PC-9 (cell line): ENCODE measurements around the gene RELA. TPM values are rescaled to one million over a fixed set of nuclear protein-coding genes. Genes with fewer than 3 reads are reported as not detected.

Experiments
- BruUV-seq: library from RNA; stranded (reverse); fragments of 400-500 nt; replicated peaks from 2 replicates; lab custom pipeline; 2021; lab: Mats Ljungman, UMichigan
- CTCF ChIA-PET: fragments of 300-600 bp; sonication (Branson Sonifier 250); formaldehyde crosslinking; loops from one replicate; lab custom pipeline; 2022; ENCODE audit warnings: antibody characterized with exemption; lab: Charles Lee
- POLR2A ChIA-PET: fragments of 300-600 bp; sonication (Branson Sonifier 250); formaldehyde crosslinking; loops from one replicate; lab custom pipeline; 2022; ENCODE audit warnings: antibody characterized with exemption; ENCODE audit not compliant: unreplicated experiment; lab: Charles Lee
- DNase-seq, 2 experiments: peaks; one replicate each; pipeline versions ENCODE4 v3.0.0 to v3.0.0-alpha.2; 2015 to 2022; ENCODE audit warnings: mixed read lengths in 1 of 2
- H2AFZ ChIP-seq: fragments of 200-600 bp; sonication (generic); 2 replicates; pipeline ENCODE4 v1.8.1; 2017; ENCODE audit warnings: antibody characterized with exemption
- H3F3A ChIP-seq: fragments of 200-600 bp; sonication (generic); 2 replicates; pipeline ENCODE4 v1.8.1; 2017; ENCODE audit warnings: antibody characterized with exemption, mild to moderate bottlenecking, low read depth; ENCODE audit not compliant: insufficient read depth
- H3K27ac ChIP-seq: fragments of 200-600 bp; sonication (generic); 2 replicates; pipeline ENCODE4 v1.6.1; 2016; ENCODE audit warnings: mixed run types
- H3K27me3 ChIP-seq: fragments of 200-600 bp; sonication (generic); 2 replicates; pipeline ENCODE4 v1.6.1; 2016; ENCODE audit warnings: low read depth, mixed run types; ENCODE audit not compliant: insufficient read depth
- H3K36me3 ChIP-seq: fragments of 200-600 bp; sonication (generic); 2 replicates; pipeline ENCODE4 v1.6.1; 2016; ENCODE audit warnings: low read depth, mixed run types
- H3K4me1 ChIP-seq: fragments of 200-600 bp; sonication (generic); replicated peaks from 2 replicates; pipeline ENCODE4 v1.6.1; 2016; ENCODE audit warnings: mixed run types; ENCODE audit not compliant: insufficient read depth
- H3K4me2 ChIP-seq: fragments of 200-600 bp; sonication (generic); 2 replicates; pipeline ENCODE4 v1.6.1; 2017; ENCODE audit warnings: mixed run types
- H3K4me3 ChIP-seq: fragments of 200-600 bp; sonication (generic); 2 replicates; pipeline ENCODE4 v1.6.1; 2016; ENCODE audit warnings: mixed run types
- H3K79me2 ChIP-seq: fragments of 200-600 bp; sonication (generic); 2 replicates; pipeline ENCODE4 v1.6.1; 2017; ENCODE audit warnings: low read depth, mixed run types
- H3K9me2 ChIP-seq: fragments of 200-600 bp; sonication (generic); 2 replicates; pipeline ENCODE4 v1.8.1; 2017; ENCODE audit warnings: mild to moderate bottlenecking; ENCODE audit not compliant: insufficient read depth
- H3K9me3 ChIP-seq: fragments of 200-600 bp; sonication (generic); 2 replicates; pipeline ENCODE4 v1.8.1; 2016; ENCODE audit warnings: low read depth; ENCODE audit not compliant: insufficient read depth
- H4K20me1 ChIP-seq: fragments of 200-600 bp; sonication (generic); 2 replicates; pipeline ENCODE4 v1.8.1; 2017; ENCODE audit not compliant: insufficient read depth
- CTCF ChIP-seq: fragments of 200-600 bp; sonication (generic); conservative IDR thresholded peaks from 2 replicates; pipeline ENCODE4 v1.6.1; 2017; ENCODE audit warnings: mixed run types, antibody characterized with exemption, mild to moderate bottlenecking, moderate library complexity
- EZH2 ChIP-seq: fragments of 200-600 bp; sonication (generic); IDR thresholded peaks from 2 replicates; pipeline ENCODE4 v1.8.0; 2017; ENCODE audit warnings: antibody characterized with exemption, low read depth
- intact Hi-C: fragments of 100-400 bp; cut with micrococcal nuclease; formaldehyde crosslinking; loops from one replicate; pipeline ENCODE4 v1.10.0; 2022; ENCODE audit not compliant: unreplicated experiment
- total RNA-seq: library from RNA; stranded (reverse); gene quantifications from 2 replicates; pipeline ENCODE4 v1.2.3, GENCODE V29; 2021

The RELA gene
- total RNA-seq, 1 experiment from 2014 or later = 86.8 TPM

GRCh38 chr11:65611758-65612603 lies 50.7 kb downstream of the RELA start:
- no peak for TF ChIP-seq CTCF
- no peak for TF ChIP-seq EZH2
- Histone ChIP-seq H4K20me1 (peaks cover 15% of the 10 kb centered on the region), H3K27me3 (no peaks in the 10 kb centered on the region), H3K27ac (no peak overlapping the region), H3K9me2 (no peaks in the 10 kb centered on the region), H3K36me3 (no peaks in the 10 kb centered on the region), H3K79me2 (peaks cover 54% of the 10 kb centered on the region), H3K9me3 (no peaks in the 10 kb centered on the region), H3K4me3 (no peak overlapping the region; the same call in 1 of the 2 replicates), H3K4me2 (peak overlapping the region; percentile 80), H2AFZ (no peak overlapping the region), H3K4me1 (peaks cover 21% of the 10 kb centered on the region; the same call in 1 of the 2 replicates), H3F3A (peaks cover 21% of the 10 kb centered on the region)
- ChIA-PET POLR2A (interaction anchor here (0.5 kb wide), 1 partner anchor 103 kb away, joined by 3 read pairs; no protein-coding TSS in a partner anchor), CTCF (no interaction called here)
- no TSS peak for BruUV-seq
- DNase-seq = no peak
- intact Hi-C loops = no loop called here

DNA sequence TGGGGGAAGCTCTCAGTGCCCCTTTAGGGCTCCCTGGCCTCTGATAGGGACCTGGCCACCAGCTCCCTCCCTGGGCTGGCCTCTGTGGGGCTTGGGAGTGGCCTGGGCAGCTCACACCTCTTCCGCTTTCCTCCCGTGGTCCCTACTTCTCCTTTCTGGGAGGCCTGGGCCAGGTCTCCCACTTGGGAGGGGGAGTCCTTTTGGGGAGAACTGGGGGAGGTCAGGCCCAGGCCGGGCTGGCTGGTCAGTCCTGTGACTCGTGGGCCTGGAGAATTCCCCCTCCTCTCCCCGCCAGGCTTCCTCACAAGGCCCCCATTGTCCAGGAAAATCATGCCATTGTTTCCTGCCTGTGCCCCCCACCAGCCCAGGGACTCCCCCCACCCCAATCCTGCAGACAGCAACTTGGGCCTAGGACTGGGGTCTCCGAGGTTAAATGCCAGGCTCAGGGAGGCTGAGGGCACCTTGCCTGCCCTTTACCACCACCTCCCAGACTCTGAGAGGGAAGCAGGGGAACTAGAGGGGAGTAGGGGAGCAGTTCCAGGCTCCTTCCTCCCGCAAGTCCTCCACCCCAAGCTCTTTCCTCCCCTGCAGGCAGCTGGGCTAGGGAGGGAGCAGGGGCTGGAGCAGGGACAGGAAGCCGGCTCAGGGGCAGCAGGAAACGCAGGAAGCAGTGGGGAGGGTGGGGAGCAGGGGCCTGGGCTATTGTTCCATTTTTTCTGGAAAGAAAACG lies 51.5 kb downstream of the RELA start:
- DNase-seq = no peak
- peaks cover 46% of the 10 kb centered on the region for H3K79me2 ChIP-seq
- peaks cover 16% of the 10 kb centered on the region; the same call in 1 of the 2 replicates for H3K4me1 ChIP-seq
- no peak overlapping the region for H3K4me3 ChIP-seq
- TF ChIP-seq EZH2 (no peak), CTCF (no peak)
- POLR2A ChIA-PET = no interaction called here
- H2AFZ ChIP-seq = no peak overlapping the region
- H3F3A ChIP-seq = peaks cover 16% of the 10 kb centered on the region
- no peak overlapping the region for H3K27ac ChIP-seq
- no peaks in the 10 kb centered on the region for H3K9me3 ChIP-seq
- no TSS peak for BruUV-seq
- CTCF ChIA-PET = no interaction called here
- H3K4me2 ChIP-seq = no peak overlapping the region
- intact Hi-C loops = no loop called here
- H3K9me2 ChIP-seq = no peaks in the 10 kb centered on the region
- H4K20me1 ChIP-seq = peaks cover 8% of the 10 kb centered on the region; the same call in 1 of the 2 replicates
- H3K27me3 ChIP-seq = no peaks in the 10 kb centered on the region
- no peaks in the 10 kb centered on the region for H3K36me3 ChIP-seq

- no peak for TF ChIP-seq EZH2
- no peak for TF ChIP-seq CTCF
- ChIA-PET CTCF (no interaction called here), POLR2A (no interaction called here)
- BruUV-seq = no TSS peak
- Histone ChIP-seq H3F3A (peaks cover 16% of the 10 kb centered on the region), H3K4me2 (no peak overlapping the region), H3K9me3 (no peaks in the 10 kb centered on the region), H3K9me2 (no peaks in the 10 kb centered on the region), H3K79me2 (peaks cover 44% of the 10 kb centered on the region), H3K4me1 (peaks cover 16% of the 10 kb centered on the region; the same call in 1 of the 2 replicates), H2AFZ (no peak overlapping the region), H3K27me3 (no peaks in the 10 kb centered on the region), H4K20me1 (peaks cover 8% of the 10 kb centered on the region; the same call in 1 of the 2 replicates), H3K27ac (no peak overlapping the region), H3K4me3 (no peak overlapping the region), H3K36me3 (no peaks in the 10 kb centered on the region)
- intact Hi-C loops = no loop called here
- no peak for DNase-seq
These were observed 52.3 kb downstream of the RELA start for GRCh38 chr11:65610404-65610803.
